Skin of body (tissue), 2 donors: ENCODE results near the gene BOD1L1. TPM values are rescaled to one million over a fixed set of nuclear protein-coding genes. Genes with fewer than 3 reads are reported as not detected.

ENCODE experiments used
- DNase-seq: peaks from one replicate; lab custom pipeline; 2025; lab: John Stamatoyannopoulos, UW
- total RNA-seq: library from RNA; depleted of rRNA; stranded (reverse); fragments of >200 nt; gene quantifications from one replicate; pipeline ENCODE4 v1.2.3, GENCODE V29; 2014

Gene BOD1L1
- total RNA-seq, 1 donor from 2014 or later: 42.9 TPM

DNA sequence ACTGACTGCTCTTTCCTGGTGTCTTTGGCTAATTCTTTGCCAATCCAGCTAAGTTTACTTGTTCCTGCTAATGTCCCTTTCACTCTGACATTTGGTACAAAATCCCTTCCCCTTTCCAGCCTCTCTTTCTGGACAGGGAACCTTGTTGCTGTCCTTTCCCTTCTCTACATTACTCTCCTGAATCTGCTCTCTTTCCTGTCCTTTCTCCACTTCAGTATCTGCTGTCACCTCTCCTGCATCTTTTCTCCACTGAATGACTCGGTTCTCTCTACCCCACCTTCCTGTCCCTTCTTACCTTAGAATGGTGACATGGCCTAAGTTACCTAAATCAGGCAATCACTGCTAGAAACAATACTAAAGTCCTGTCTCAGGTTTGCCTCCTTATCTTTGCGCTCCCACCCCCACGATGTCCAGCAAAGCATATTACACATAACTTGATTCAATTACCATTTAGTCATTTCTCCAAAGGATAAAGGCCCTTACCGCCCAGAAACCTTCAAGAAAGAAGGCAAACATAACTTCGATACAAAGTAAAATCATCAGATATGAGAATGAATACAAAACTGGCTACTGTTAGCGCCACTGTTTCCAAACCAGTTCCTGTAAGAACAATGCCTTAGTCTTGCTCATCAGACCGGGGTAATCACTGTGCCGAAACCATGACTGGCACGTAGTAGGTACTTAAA is 890 bp downstream of the BOD1L1 start:
- no peak for DNase-seq

- no peak for DNase-seq
These were observed 9.2 kb downstream of the BOD1L1 start for GRCh38 chr4:13618212-13618806.

GRCh38 chr4:13617801-13618200 is 9.7 kb downstream of the BOD1L1 start:
- no peak for DNase-seq

GRCh38 chr4:13616597-13616996 is 10.9 kb downstream of the BOD1L1 start:
- no peak for DNase-seq

DNA sequence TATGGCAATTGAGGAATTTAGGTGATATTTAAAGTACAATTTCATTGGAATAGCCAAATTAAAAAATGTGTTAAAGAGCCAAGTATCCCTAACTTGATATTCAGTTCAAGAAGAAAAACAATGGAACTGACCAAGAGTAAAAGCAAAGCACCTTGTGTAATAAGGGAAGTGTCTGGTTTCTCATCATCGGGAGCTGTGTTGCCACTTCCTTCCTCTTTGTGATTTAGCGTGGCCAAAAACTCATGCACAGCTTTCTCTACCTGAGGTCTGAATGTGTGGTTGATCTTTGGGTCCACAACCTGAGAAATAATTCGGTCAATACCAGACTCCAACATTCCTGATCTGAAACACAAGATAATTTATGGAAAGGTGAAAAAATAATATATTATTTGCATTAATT is 12.4 kb downstream of the BOD1L1 start:
- DNase-seq: no peak

DNA sequence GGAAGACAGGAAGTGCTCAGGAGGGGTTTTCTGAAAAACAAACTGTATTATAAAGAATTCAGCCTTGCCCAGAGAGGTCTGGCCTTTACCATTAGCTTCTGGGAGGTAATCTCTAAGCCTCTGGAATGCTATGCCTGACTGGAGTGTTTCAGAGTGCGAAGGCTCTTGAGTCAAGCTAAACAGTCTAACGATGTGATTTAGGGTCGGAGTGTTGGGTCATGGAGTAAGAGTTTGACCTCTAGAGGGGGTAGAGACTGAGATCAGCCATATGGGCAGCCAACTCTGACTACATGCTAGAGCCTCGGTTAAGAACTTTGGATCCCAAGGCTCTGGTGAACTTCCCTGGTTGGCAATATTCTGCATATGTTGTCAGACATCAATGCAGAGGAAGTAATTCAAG is 15.0 kb downstream of the BOD1L1 start:
- DNase-seq: no peak

DNA sequence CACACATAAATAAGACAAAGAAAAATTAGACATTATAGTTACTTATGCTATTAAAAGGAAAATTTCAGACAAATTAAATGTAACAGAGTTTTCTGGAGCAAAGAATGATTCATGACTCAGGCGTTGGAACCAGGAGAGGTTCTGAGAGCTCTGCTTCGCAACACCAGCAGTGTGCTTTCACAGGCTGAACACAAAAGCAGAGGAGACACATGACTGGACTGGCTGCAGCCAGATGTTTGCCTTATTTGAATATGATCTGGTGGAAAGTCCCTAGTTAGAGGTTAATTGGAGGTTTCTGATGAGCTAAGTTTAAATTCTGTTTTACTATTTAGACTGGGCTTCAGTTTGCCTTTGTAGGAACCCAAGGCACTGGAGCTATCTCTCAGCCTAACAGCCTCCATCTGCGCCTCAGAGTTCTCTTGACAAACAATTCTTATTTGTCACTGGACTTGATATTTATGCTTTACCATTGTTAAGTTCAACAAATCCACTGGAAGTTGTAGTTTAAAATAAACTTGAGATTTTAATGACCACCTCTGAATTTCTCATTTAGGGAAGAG is 16.2 kb downstream of the BOD1L1 start:
- no peak for DNase-seq

DNA sequence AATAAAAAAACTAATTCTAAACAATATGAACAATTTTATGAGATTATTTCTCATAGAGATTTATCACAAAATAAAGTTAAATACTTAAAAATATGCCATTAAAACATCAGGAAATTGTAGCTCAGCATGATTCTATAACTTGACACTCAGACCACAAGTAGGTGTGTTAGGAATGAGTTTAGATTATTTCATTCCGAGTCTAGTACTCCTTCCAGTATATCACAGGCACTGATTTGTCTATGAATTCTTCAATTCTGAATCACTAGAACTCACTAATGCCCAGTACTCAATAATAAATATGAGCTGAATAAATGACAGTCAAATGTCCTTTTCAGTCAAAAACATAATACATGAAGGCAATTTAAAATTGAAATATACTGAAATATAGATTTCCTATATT is 22.2 kb downstream of the BOD1L1 start:
- no peak for DNase-seq

GRCh38 chr4:13601848-13602247 is 25.7 kb downstream of the BOD1L1 start:
- DNase-seq: no peak

DNA sequence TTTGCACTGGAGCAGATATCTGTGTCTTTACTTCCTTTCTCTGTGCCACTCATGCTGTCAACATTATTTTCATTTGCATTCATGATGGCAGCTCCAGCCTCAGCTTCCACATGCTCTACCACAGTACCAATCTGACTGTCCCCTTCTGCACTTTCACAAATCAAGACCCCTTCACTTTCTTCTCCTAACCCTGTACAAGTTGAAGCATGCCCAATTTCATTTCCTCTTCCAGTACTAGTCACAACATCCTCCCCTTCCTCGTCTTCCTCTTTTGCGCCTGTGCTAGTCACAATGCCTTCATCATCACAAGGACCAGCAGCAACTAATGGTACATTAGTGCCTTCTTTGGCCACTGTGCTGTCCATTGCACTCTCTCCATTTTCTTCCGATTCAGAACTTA is 26.5 kb downstream of the BOD1L1 start:
- DNase-seq: no peak

- no peak for DNase-seq
These were observed 28.4 kb downstream of the BOD1L1 start for GRCh38 chr4:13599159-13599558.

- DNase-seq: no peak
These were observed 29.9 kb downstream of the BOD1L1 start for GRCh38 chr4:13597604-13598003.

DNA sequence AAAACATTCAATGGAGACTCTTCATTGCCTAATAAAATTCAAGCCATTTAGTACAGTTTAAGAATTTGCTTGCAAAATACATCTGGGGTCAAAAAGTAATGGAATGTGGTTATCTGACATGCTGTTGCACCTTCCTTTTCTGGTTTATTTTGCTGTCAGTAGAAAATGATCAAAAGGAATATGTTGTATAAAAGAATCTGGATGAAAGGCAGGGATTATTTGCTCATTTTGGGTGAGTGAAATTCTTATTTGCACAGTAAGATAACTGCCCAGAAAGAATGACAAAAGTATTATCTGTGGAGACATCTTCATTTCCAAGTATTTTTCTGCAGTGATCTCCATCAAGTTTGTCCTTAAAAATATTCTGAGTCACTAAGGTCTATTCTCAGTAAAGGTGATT is 30.4 kb downstream of the BOD1L1 start:
- no peak for DNase-seq

DNA sequence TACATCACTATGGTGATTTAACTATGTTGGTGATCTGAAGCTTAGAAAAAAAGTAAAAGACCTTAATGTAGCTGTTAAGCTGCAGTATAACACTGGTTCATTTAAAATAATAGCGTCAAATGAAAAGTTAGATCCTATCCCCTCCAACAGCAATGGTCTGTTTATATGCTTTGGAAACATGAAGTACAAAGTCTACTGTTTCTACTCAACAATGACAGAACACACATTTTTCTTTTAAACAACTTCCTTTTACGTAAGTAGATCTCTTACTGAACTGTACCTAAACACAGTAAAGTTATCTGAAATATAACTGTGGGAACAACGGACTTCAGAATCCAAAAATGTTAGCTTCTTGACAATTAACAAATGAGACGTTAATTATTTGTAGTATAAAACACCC is 35.3 kb downstream of the BOD1L1 start:
- no peak for DNase-seq

DNA sequence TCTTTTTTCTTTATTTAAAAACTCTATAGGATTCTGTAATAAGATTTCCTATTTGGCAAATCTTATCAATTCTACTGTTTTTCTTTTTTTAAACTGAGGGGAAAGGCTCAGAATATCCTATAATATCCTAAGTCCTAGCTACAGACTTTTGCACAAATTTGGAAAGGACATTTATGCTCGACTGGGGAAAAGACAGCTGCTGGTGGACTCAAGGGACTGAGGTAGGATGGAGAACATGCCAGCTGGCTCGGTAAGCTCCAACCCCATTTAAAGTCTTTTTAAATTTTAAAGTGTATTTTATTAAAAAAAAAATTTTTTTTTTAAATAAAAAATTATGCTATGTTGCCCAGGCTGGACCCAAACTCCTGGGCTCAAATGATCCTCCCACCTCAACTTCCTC is 36.8 kb downstream of the BOD1L1 start:
- no peak for DNase-seq

DNA sequence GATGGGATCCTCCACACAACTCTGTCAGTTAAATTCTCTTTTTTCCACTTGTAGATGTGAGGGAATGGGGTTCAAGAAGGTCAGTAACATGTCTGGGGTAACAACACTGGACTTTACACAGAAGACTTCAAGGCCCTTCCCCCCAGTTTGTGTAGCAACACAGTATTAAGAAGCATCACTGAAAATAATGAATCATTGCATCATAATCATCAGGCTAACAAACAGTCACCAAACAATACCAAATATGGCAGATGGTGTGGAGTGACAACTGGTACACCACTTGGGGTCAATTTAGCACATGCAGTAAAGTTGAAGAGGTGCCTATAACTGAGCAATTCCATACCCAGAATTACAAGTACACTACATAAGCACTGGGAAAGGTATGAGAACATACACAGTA is 38.6 kb downstream of the BOD1L1 start:
- no peak for DNase-seq

- DNase-seq: no peak
These were observed 43.0 kb downstream of the BOD1L1 start for GRCh38 chr4:13584481-13584880.

GRCh38 chr4:13580036-13580435 is 47.5 kb downstream of the BOD1L1 start:
- no peak for DNase-seq

GRCh38 chr4:13577660-13578059 is 49.9 kb downstream of the BOD1L1 start:
- no peak for DNase-seq

- DNase-seq: no peak
These were observed 56.6 kb downstream of the BOD1L1 start for GRCh38 chr4:13570916-13571315.

DNA sequence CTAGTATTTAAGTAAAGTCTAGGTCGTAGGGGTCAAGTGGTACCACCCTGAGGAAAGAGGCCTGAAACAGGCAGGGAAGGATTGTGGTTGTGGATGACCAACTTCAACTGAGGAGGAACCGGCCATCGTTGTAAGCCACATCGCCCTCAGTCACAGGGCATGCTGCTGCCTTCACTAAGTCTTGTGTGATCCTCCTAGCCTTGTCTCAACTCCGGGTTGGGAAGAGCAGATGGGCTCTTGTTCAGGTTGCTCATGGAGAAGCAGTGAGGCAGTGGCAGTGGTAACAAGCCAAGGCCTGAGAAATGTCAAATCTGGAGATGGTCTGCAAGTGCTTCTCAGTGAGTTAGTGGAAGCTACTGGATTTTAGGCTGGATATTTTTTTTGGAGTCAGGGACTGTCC is 60.4 kb downstream of the BOD1L1 start:
- DNase-seq: no peak

GRCh38 chr4:13562876-13563275 is 64.6 kb downstream of the BOD1L1 start:
- DNase-seq: no peak

GRCh38 chr4:13561673-13562072 is 65.9 kb downstream of the BOD1L1 start:
- DNase-seq: no peak
